ENCODE data around the gene EPHB1. TPM values are rescaled to one million over a fixed set of nuclear protein-coding genes. Genes with fewer than 3 reads are reported as not detected.

The EPHB1 gene
- polyA plus RNA-seq, 1 of the 3 experiments (the other 2 are of a cell fraction) = 1.2 TPM

- Histone ChIP-seq H3K27ac (ENCODE audit: low read depth in 2 of 2, low read length in 1 of 2) (no peak overlapping the region), H4K20me1 (ENCODE audit: insufficient read depth) (no peaks in the 10 kb centered on the region), H3K4me1 (ENCODE audit: control insufficient read depth in 1 of 2, insufficient read depth in 2 of 2, low read depth in 1 of 2, low read length in 1 of 2) (no peaks in the 10 kb centered on the region), H3F3A (replicated peaks; ENCODE audit: insufficient read depth) (no peaks in the 10 kb centered on the region), H3K9ac (no peak overlapping the region), H3K4me3 (ENCODE audit: low read depth in 2 of 2, low read length in 1 of 2) (no peak overlapping the region), H3K9me2 (no peaks in the 10 kb centered on the region), H2AFZ (ENCODE audit: low read depth) (no peak overlapping the region), H3K9me3 (no peaks in the 10 kb centered on the region), H3K4me2 (no peak overlapping the region), H3K27me3 (ENCODE audit: insufficient read depth) (no peaks in the 10 kb centered on the region), H3K79me2 (ENCODE audit: insufficient read depth) (no peaks in the 10 kb centered on the region), H3K36me3 (replicated peaks in 1 of 2; ENCODE audit: control insufficient read depth in 1 of 2, insufficient read depth in 2 of 2, low read length in 1 of 2) (no peaks in the 10 kb centered on the region)
- TF ChIP-seq RXRA (IDR thresholded peaks at IDR 0.05; ENCODE audit: borderline replicate concordance, low read depth) (no peak), CTCF (IDR thresholded peaks at IDR 0.05) (no peak)
- ChIA-PET POLR2A (no interaction called here), CTCF (no interaction called here)
- DNase-seq = no peak
- 79% methylated on average over 4 of the region's 4 CpGs for WGBS (ENCODE audit: low lambda C conversion rate)
Observed at GRCh38 chr3:134832585-134832984, 37.5 kb downstream of the EPHB1 start.

- H3F3A ChIP-seq (replicated peaks; ENCODE audit: insufficient read depth) = no peaks in the 10 kb centered on the region
- no peak overlapping the region for H3K27ac ChIP-seq (ENCODE audit: low read depth in 2 of 2, low read length in 1 of 2)
- no peak overlapping the region for H3K9ac ChIP-seq
- no peak overlapping the region for H3K4me3 ChIP-seq (ENCODE audit: low read depth in 2 of 2, low read length in 1 of 2)
- no peaks in the 10 kb centered on the region for H3K36me3 ChIP-seq (replicated peaks in 1 of 2; ENCODE audit: control insufficient read depth in 1 of 2, insufficient read depth in 2 of 2, low read length in 1 of 2)
- ChIA-PET POLR2A (no interaction called here), CTCF (interaction anchor here (1.0 kb wide), 1 partner anchor 39 kb away, joined by 3 read pairs; no protein-coding TSS in a partner anchor)
- H3K79me2 ChIP-seq (ENCODE audit: insufficient read depth) = no peaks in the 10 kb centered on the region
- no peak for DNase-seq
- H4K20me1 ChIP-seq (ENCODE audit: insufficient read depth) = no peaks in the 10 kb centered on the region
- 36% methylated on average over 5 of the region's 5 CpGs for WGBS (ENCODE audit: low lambda C conversion rate)
- no peaks in the 10 kb centered on the region for H3K9me2 ChIP-seq
- H3K4me1 ChIP-seq (ENCODE audit: control insufficient read depth in 1 of 2, insufficient read depth in 2 of 2, low read depth in 1 of 2, low read length in 1 of 2) = no peaks in the 10 kb centered on the region
- H3K27me3 ChIP-seq (ENCODE audit: insufficient read depth) = no peaks in the 10 kb centered on the region
- no peak overlapping the region for H3K4me2 ChIP-seq
- no peak for TF ChIP-seq ZBTB33 (IDR thresholded peaks at IDR 0.05; ENCODE audit: borderline replicate concordance, low read depth)
- H2AFZ ChIP-seq (ENCODE audit: low read depth) = no peak overlapping the region
- no peaks in the 10 kb centered on the region for H3K9me3 ChIP-seq
Observed at GRCh38 chr3:134833453-134834163, 38.5 kb downstream of the EPHB1 start.

GRCh38 chr3:134836921-134837320 lies 41.9 kb downstream of the EPHB1 start:
- WGBS (ENCODE audit: low lambda C conversion rate) = 81% methylated on average over 3 of the region's 3 CpGs
- POLR2A ChIA-PET = no interaction called here
- H3K4me1 ChIP-seq (ENCODE audit: control insufficient read depth in 1 of 2, insufficient read depth in 2 of 2, low read depth in 1 of 2, low read length in 1 of 2) = no peaks in the 10 kb centered on the region
- H4K20me1 ChIP-seq (ENCODE audit: insufficient read depth) = no peaks in the 10 kb centered on the region
- no peak overlapping the region for H3K27ac ChIP-seq (ENCODE audit: low read depth in 2 of 2, low read length in 1 of 2)
- H3K9ac ChIP-seq = no peak overlapping the region
- H3K4me2 ChIP-seq = no peak overlapping the region
- H3K36me3 ChIP-seq (replicated peaks in 1 of 2; ENCODE audit: control insufficient read depth in 1 of 2, insufficient read depth in 2 of 2, low read length in 1 of 2) = no peaks in the 10 kb centered on the region
- H3K9me3 ChIP-seq = no peaks in the 10 kb centered on the region
- H3K4me3 ChIP-seq (ENCODE audit: low read depth in 2 of 2, low read length in 1 of 2) = no peak overlapping the region
- H2AFZ ChIP-seq (ENCODE audit: low read depth) = no peak overlapping the region
- no peaks in the 10 kb centered on the region for H3K27me3 ChIP-seq (ENCODE audit: insufficient read depth)
- no peaks in the 10 kb centered on the region for H3K9me2 ChIP-seq
- no peaks in the 10 kb centered on the region for H3K79me2 ChIP-seq (ENCODE audit: insufficient read depth)
- CTCF ChIA-PET = interaction anchor here (2.0 kb wide), 1 partner anchor 42 kb away, joined by 4 read pairs; the partner anchor contains the start of gene EPHB1
- no peaks in the 10 kb centered on the region for H3F3A ChIP-seq (replicated peaks; ENCODE audit: insufficient read depth)
- DNase-seq = no peak
- TF ChIP-seq YY1 (IDR thresholded peaks at IDR 0.05; ENCODE audit: low read depth) (no peak), MEF2A (IDR thresholded peaks at IDR 0.05; ENCODE audit: borderline replicate concordance, low read depth) (no peak), GATA2 (CRISPR knock-in tag; IDR thresholded peaks at IDR 0.05) (no peak), EP300 (IDR thresholded peaks at IDR 0.05; ENCODE audit: borderline replicate concordance in 1 of 2, low read depth in 1 of 2, low read length in 1 of 2) (no peak), SMC3 (IDR thresholded peaks at IDR 0.05; ENCODE audit: low read depth, low read length) (no peak), TAF1 (IDR thresholded peaks at IDR 0.05; ENCODE audit: borderline replicate concordance, low read depth, low read length) (no peak), GABPA (IDR thresholded peaks at IDR 0.05; ENCODE audit: low read depth) (no peak), NFIC (IDR thresholded peaks at IDR 0.05; ENCODE audit: borderline replicate concordance) (no peak), RCOR1 (IDR thresholded peaks at IDR 0.05; ENCODE audit: low read length) (no peak), PBX3 (IDR thresholded peaks at IDR 0.05) (no peak), ELF1 (IDR thresholded peaks at IDR 0.05) (no peak), SIN3A (IDR thresholded peaks at IDR 0.05; ENCODE audit: borderline replicate concordance, low read depth, low read length) (no peak), IRF3 (IDR thresholded peaks at IDR 0.05; ENCODE audit: low read depth, low read length) (no peak), FOXJ3 (CRISPR knock-in tag; IDR thresholded peaks at IDR 0.05) (no peak)
